Central memory CD8-positive, alpha-beta T cell (primary cell): Measurements from ENCODE around the gene EXOC1.

Experiments
- ATAC-seq: fragments of 150-1000 bp; cut with Tn5 transposase; replicated peaks from 2 replicates; pipeline ENCODE4 v1.10.0; 2022; ENCODE audit warnings: mild to moderate bottlenecking, moderate FRiP score, moderate number of reproducible peaks; ENCODE audit not compliant: poor library complexity, severe bottlenecking; ENCODE audit errors: extremely low read depth
- DNase-seq, 2 donors: peaks; one replicate each; pipeline ENCODE4 v3.0.0; 2021; ENCODE audit warnings: low spot score in 2 of 2
- H3K27ac Mint-ChIP-seq: one replicate; pipeline ENCODE4 v1.8.0; 2022; ENCODE audit warnings: low read depth, mild to moderate bottlenecking, moderate library complexity, mixed read lengths
- H3K27me3 Mint-ChIP-seq: one replicate; pipeline ENCODE4 v1.8.0; 2022; ENCODE audit warnings: mixed read lengths
- H3K36me3 Mint-ChIP-seq: one replicate; pipeline ENCODE4 v1.8.0; 2022; ENCODE audit warnings: mild to moderate bottlenecking, moderate library complexity, mixed read lengths; ENCODE audit not compliant: insufficient read depth
- H3K4me1 Mint-ChIP-seq: one replicate; pipeline ENCODE4 v1.8.0; 2022; ENCODE audit warnings: mixed read lengths
- H3K4me3 Mint-ChIP-seq: one replicate; pipeline ENCODE4 v1.8.0; 2022; ENCODE audit warnings: mild to moderate bottlenecking, moderate library complexity, mixed read lengths
- H3K9me3 Mint-ChIP-seq: one replicate; pipeline ENCODE4 v1.8.0; 2022; ENCODE audit warnings: mixed read lengths

The EXOC1 gene

GRCh38 chr4:55947912-55948725 is 94.7 kb downstream of the EXOC1 start:
- Mint-ChIP-seq H3K27ac (peak overlapping the region; percentile 93), H3K36me3 (peaks cover 24% of the 10 kb centered on the region), H3K4me3 (peak overlapping the region; percentile 85), H3K27me3 (peaks cover 12% of the 10 kb centered on the region), H3K9me3 (no peaks in the 10 kb centered on the region), H3K4me1 (peaks cover 30% of the 10 kb centered on the region)
- ATAC-seq (peak; percentile 58), DNase-seq (peak; percentile 14 to 30)

GRCh38 chr4:55948726-55949481 is 95.5 kb downstream of the EXOC1 start, which contains the start of gene CEP135:
TSS of gene CEP135 (plus strand) at chr4:55948945. CDS start at chr4:55952131, 3,186 bp downstream.
- Mint-ChIP-seq H3K27ac (peak within 1 kb of the TSS; percentile 93), H3K36me3 (peaks cover 27% of the 10 kb centered on the region), H3K9me3 (no peaks in the 10 kb centered on the region), H3K4me3 (peak within 1 kb of the TSS; percentile 85), H3K4me1 (peaks cover 30% of the 10 kb centered on the region), H3K27me3 (peaks cover 11% of the 10 kb centered on the region)
- DNase-seq (peak; percentile 88 to 90), ATAC-seq (peak; percentile 72)

GRCh38 chr4:55949482-55949802 is 96.0 kb downstream of the EXOC1 start:
- DNase-seq = no peak
- H3K36me3 Mint-ChIP-seq = peaks cover 31% of the 10 kb centered on the region
- no peaks in the 10 kb centered on the region for H3K9me3 Mint-ChIP-seq
- peak overlapping the region; percentile 93 for H3K27ac Mint-ChIP-seq
- peak overlapping the region; percentile 85 for H3K4me3 Mint-ChIP-seq
- H3K4me1 Mint-ChIP-seq = peaks cover 30% of the 10 kb centered on the region
- peaks cover 5% of the 10 kb centered on the region for H3K27me3 Mint-ChIP-seq
- ATAC-seq = no peak

- Mint-ChIP-seq H3K4me1 (peaks cover 30% of the 10 kb centered on the region), H3K27me3 (no peaks in the 10 kb centered on the region), H3K36me3 (peaks cover 43% of the 10 kb centered on the region), H3K9me3 (no peaks in the 10 kb centered on the region), H3K27ac (no peak overlapping the region), H3K4me3 (no peak overlapping the region)
- DNase-seq = no peak
- ATAC-seq = no peak
Observed at GRCh38 chr4:55951191-55951922, 97.9 kb downstream of the EXOC1 start.
